T1000 (cell line): Measurements from ENCODE around the gene ZYG11B.
"Not testable (repeated sequence)": the region's sequence is repeated elsewhere in the genome, so short reads cannot be mapped to it uniquely, and the experiment has no call there.

Experiments used
- DNase-seq: peaks from one replicate; lab custom pipeline; 2025; ENCODE audit warnings: mixed read lengths; lab: John Stamatoyannopoulos, UW

ZYG11B gene

GRCh38 chr1:52707927-52708655 lies 18.2 kb upstream of the ZYG11B start:
- peak; percentile 63 for DNase-seq

DNA sequence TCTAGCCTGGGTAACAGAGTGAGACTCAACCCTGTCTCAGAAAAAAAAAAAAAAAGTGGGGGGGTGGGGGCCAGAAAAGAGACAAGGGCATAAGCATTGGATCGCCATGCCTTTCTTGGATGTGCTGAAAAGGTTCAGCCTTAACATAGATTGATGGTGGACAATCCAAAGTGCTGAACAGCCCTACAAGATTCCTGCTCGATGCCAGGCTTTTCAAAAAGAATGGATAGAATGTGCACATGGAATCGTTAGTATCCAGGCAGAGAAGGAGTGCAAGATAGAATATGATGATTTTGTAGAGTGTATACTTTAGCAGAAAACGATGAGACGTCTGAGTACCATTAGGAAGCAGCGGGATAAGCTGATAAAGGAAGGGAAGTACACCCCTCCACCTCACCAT lies 17.2 kb upstream of the ZYG11B start:
- DNase-seq, result no peak

- DNase-seq, result no peak
Measured at GRCh38 chr1:52713590-52713989, 12.7 kb upstream of the ZYG11B start.

- not testable (repeated sequence) for DNase-seq
Measured at GRCh38 chr1:52715296-52715695, 11.0 kb upstream of the ZYG11B start.

DNA sequence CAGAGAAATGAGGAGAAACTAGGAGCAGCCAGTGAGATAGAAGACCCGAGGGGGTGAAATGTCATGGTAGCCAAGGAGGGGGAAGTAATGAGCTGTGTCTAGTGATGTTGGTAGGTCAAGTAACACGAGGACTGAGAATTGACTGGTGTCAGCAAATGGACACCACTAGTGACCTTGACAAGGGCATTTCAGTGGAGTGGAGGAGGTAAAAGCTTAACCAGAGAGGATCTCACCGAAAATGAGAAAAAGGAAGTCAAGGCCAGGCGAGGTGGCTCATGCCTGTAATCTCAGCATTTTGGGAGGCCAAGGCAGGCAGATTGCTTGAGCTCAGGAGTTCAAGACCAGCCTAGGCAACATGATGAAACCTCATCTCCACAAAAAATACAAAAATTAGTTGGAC lies 3.0 kb upstream of the ZYG11B start:
- DNase-seq, result no peak

DNA sequence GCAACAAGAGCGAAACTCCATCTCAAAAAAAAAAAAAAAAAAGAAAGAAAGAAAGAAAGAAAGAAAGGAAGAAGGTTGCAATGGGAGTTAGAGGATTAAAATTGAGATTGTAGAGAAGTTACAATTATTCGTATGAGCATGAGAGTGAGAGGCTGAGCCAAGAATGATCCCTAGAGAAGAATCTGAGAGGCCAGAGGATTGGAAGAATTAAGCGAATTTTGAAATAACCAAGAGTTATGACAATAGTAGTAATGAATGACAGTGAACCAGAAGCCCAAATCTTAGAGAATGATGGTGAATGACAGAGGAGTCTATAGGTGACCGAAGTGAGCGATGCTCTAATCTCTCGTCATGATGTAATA lies 369 bp upstream of the ZYG11B start:
- DNase-seq, result no peak

GRCh38 chr1:52727114-52727586 lies 897 bp downstream of the ZYG11B start:
- no peak for DNase-seq

DNA sequence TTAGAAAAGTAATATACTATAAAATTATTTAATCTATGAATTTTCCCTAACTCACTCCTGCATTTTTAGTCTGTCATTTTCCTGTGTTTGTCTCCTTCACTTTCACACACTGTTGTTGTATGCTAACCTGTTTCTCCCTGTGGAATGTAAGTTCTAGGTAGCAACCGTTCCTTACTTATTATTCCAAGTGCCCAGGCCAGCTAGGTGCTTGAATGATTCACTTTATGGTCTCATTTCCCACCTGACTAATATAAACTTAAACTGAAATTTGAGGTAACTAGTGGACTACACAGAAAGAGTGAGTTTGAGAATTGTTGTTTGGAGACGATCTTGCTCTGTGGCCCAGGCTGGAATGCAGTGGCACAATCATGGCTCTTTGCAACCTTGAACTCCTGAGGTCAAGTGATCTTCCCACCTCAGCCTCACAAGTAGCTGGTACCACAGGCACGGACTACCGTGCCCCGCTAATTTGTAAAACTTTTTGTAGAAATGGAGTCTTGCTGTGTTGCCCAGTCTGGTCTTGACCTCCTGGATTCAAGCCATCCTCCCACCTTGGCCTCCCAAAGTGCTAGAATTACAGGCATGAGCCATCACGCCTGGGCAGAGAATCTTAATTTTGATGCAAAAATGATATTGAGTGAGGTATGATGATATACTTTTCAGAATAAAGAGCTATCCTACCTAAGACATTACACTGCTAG lies 1.9 kb downstream of the ZYG11B start:
- no peak for DNase-seq

GRCh38 chr1:52733368-52733767 lies 7.1 kb downstream of the ZYG11B start:
- no peak for DNase-seq

GRCh38 chr1:52735371-52735770 lies 9.1 kb downstream of the ZYG11B start:
- DNase-seq, result not testable (repeated sequence)

DNA sequence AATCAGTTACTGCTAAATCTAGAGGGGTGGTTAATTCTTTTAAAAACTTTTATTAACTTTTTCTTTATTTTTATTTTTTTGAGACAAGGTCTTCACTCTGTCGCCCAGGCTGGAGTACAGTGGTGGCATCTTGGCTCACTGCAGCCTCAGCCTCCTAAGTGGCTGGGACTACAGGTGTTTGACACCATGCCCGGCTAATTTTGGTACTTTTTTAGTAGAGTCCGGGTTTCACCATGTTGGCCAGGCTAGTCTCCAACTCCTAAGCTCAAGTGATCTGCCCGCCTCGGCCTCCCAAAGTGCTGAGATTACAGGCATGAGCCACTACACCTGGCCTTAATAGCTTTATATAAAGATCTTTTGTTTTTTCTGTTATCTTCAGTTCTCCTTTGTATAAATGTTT lies 11.9 kb downstream of the ZYG11B start:
- DNase-seq, result no peak

- no peak for DNase-seq
Measured at GRCh38 chr1:52738893-52739292, 12.6 kb downstream of the ZYG11B start.

DNA sequence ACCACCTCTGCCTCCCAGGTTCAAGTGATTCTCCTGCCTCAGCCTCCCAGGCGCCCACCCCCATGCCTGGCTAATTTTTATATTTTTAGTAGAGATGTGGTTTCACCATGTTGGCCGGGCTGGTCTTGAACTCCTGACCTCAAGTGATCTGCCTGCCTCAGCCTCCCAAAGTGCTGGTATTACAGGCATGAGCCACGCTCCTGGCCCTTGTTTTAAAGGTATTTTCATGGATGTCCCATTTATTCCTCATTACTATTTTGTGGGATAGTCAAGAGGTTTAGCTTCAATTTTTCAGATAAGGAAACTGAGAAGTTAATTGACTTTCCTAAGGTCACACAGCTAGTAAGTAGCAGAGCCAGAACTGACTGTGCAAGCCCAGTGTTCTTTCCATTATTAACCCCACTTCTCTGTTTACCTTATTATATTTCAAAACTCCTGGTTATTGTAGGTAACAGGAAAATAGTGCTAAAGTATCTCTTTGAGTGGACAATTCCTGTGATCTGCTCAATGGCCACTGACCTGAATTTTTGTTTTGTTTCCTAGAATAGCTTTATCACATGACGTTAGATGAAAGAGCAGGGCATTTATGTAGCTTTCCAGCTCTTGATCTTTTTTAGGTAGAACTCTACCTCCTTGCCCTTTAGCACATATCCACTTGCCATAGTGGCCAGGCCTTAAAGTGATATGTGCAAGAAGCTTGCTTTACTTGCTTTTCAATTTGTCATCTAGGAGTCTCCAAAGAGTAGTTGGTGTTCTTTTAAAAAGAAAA lies 13.6 kb downstream of the ZYG11B start:
- DNase-seq, result no peak

- DNase-seq, result no peak
Measured at GRCh38 chr1:52741259-52741658, 15.0 kb downstream of the ZYG11B start.

DNA sequence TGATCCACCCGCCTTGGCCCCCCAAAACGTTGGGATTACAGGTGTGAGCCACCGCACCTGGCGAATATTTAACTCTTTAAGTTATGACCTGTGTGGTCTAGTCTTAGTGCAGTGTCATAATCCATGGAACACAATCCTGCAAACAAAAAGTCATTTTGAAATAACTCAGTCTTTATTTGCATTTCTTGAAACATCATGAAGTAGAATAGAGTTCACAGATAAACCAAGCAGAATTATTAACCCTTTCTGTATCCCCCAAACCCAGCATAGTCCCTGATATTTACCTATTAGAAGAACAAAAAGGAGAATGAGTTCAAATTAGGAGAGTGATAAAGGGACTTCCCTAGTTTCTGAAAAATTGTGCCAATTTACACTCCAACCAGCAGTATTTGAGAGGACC lies 19.9 kb downstream of the ZYG11B start:
- no peak for DNase-seq

GRCh38 chr1:52747450-52747849 lies 21.2 kb downstream of the ZYG11B start:
- no peak for DNase-seq

DNA sequence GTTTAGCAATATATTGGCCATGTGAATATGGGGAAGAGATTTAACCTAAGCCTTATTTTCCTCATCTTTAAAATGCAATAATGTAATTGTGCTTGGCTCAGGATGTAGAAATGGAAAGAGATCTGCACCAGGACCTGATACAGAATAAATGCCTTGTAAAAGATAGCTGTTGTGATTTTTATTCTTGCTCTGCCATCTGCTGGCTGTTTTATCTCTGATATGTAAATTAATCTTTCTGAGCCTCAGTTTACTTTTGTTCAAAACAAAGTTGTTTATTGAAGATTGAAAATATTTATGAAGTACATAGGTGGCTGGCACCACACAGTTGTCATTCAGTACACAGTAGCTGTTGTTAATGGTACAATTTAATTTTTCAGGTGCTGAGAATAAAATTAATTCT lies 21.9 kb downstream of the ZYG11B start:
- no peak for DNase-seq

GRCh38 chr1:52749496-52749895 lies 23.2 kb downstream of the ZYG11B start:
- DNase-seq, result not testable (repeated sequence)

GRCh38 chr1:52750139-52750538 lies 23.9 kb downstream of the ZYG11B start:
- DNase-seq, result not testable (repeated sequence)

GRCh38 chr1:52751589-52752483 lies 25.6 kb downstream of the ZYG11B start:
- no peak for DNase-seq

DNA sequence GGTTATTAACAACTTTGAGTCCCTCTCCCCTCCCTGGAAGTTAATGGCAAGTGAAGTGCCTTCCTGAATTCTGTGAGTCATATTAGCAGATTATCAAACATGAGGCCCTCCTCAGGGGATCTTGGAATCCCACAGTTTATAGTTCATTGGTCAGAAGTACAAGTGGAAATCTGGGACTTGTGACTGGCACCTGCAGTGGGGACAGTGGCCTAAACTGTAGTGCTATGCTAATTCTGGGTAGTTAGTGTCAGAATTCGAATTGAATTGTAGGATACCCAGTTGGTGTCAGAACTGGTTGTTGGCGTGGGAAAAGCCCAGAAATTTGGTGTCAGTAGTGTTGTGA lies 26.2 kb downstream of the ZYG11B start:
- no peak for DNase-seq

DNA sequence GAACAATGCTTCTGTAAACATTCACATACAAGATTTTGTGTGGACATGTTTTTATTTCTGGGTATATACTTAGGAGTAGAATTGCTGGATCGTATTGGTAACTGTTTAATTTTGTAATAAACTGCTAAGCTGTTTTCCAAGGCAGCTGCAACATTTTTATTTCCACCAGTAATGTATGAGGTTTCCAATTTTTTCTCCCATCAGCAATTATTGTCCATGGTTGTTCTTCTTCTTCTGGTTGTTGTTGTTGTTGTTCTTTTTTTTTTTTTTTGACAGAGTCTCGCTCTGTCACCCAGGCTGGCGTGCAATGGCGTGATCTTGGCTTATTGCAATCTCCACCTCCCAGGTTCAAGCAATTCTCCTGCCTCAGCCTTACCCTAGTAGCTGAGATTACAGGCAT lies 26.9 kb downstream of the ZYG11B start:
- no peak for DNase-seq
